ENCODE measurements around the gene DDI1.

The DDI1 gene

GRCh38 chr11:104086621-104087020 is 50.2 kb downstream of the DDI1 start:
- DNase-seq = no peak

Data from EL (cell line).